ENCODE measurements around the gene POLDIP3. TPM values are rescaled to one million over a fixed set of nuclear protein-coding genes. Genes with fewer than 3 reads are reported as not detected.

Gene POLDIP3
- total RNA-seq, 1 experiment from 2014 or later = 67.6 TPM

- ChIA-PET RAD21 (ENCODE audit: low non-redundant PET in 1 of 2, low total read pairs in 2 of 2, uncharacterized antibody in 2 of 2, unreplicated experiment in 2 of 2) (no interaction called here), POLR2A (no interaction called here), CTCF (no interaction called here)
- intact Hi-C loops (cut with micrococcal nuclease) = no loop called here
- Histone ChIP-seq H3K4me1 (ENCODE audit: control insufficient read depth in 1 of 2, insufficient read depth in 2 of 2, low read length in 2 of 2) (peaks cover 30 to 51% of the 10 kb centered on the region in 2 experiments), H3K27me3 (ENCODE audit: insufficient read depth, low read length) (no peaks in the 10 kb centered on the region), H3K9me3 (ENCODE audit: control insufficient read depth in 1 of 2, insufficient read depth in 1 of 2, low read depth in 1 of 2, low read length in 2 of 2) (no peaks in the 10 kb centered on the region), H3K79me2 (ENCODE audit: insufficient read depth, low read length) (peaks cover 82% of the 10 kb centered on the region), H3K9ac (ENCODE audit: low read length) (no peak overlapping the region; the same call in 1 of the 2 replicates), H3K9me2 (ENCODE audit: insufficient read depth) (no peaks in the 10 kb centered on the region), H2AFZ (ENCODE audit: low read depth, low read length, poor library complexity, severe bottlenecking) (no peak overlapping the region), H3K4me3 (replicated peaks in 1 of 2; ENCODE audit: low read depth in 1 of 2, low read length in 2 of 2) (no peak overlapping the region), H3K27ac (ENCODE audit: low read depth, low read length) (no peak overlapping the region), H4K20me1 (ENCODE audit: insufficient read depth) (peaks cover 8% of the 10 kb centered on the region; the same call in 1 of the 2 replicates), H3K4me2 (ENCODE audit: low read length) (no peak overlapping the region), H3K36me3 (ENCODE audit: control insufficient read depth in 1 of 2, insufficient read depth in 2 of 2, low read length in 2 of 2) (peaks cover 5 to 28% of the 10 kb centered on the region in 2 experiments; a peak in 2 of 4 replicates)
- BruUV-seq (replicated peaks) = no TSS peak
- ATAC-seq = no peak
- DNase-seq (ENCODE audit: low read depth, low spot score) = no peak
- TF ChIP-seq EGR1 (IDR thresholded peaks at IDR 0.05; ENCODE audit: low read depth) (no peak), EZH2 (IDR thresholded peaks at IDR 0.05) (no peak), FOSL1 (IDR thresholded peaks at IDR 0.05; ENCODE audit: low read depth) (no peak), ZFX (IDR thresholded peaks at IDR 0.05) (no peak), MAX (IDR thresholded peaks at IDR 0.05) (no peak)
Measured at GRCh38 chr22:42611051-42611450, 3.6 kb downstream of the POLDIP3 start.

GRCh38 chr22:42610186-42610585 is 4.5 kb downstream of the POLDIP3 start:
- H3K4me2 ChIP-seq (ENCODE audit: low read length) = no peak overlapping the region
- peaks cover 5 to 35% of the 10 kb centered on the region in 2 experiments; a peak in 2 of 4 replicates for H3K36me3 ChIP-seq (ENCODE audit: control insufficient read depth in 1 of 2, insufficient read depth in 2 of 2, low read length in 2 of 2)
- H3K27me3 ChIP-seq (ENCODE audit: insufficient read depth, low read length) = no peaks in the 10 kb centered on the region
- ATAC-seq = no peak
- DNase-seq (ENCODE audit: low read depth, low spot score) = no peak
- no peak overlapping the region for H2AFZ ChIP-seq (ENCODE audit: low read depth, low read length, poor library complexity, severe bottlenecking)
- peaks cover 91% of the 10 kb centered on the region for H3K79me2 ChIP-seq (ENCODE audit: insufficient read depth, low read length)
- ChIA-PET RAD21 (ENCODE audit: low non-redundant PET in 1 of 2, low total read pairs in 2 of 2, uncharacterized antibody in 2 of 2, unreplicated experiment in 2 of 2) (no interaction called here), POLR2A (no interaction called here), CTCF (no interaction called here)
- TF ChIP-seq YY1 (IDR thresholded peaks at IDR 0.05; ENCODE audit: extremely low read depth, insufficient replicate concordance, low read depth, low read length) (no peak), ZFX (IDR thresholded peaks at IDR 0.05) (no peak), POLR2AphosphoS5 (IDR thresholded peaks at IDR 0.05; ENCODE audit: low read depth, low read length) (no peak), MAX (IDR thresholded peaks at IDR 0.05) (no peak), ATF3 (IDR thresholded peaks at IDR 0.05) (no peak), RAD21 (IDR thresholded peaks at IDR 0.05; ENCODE audit: low read depth) (no peak), EZH2phosphoT487 (IDR thresholded peaks at IDR 0.05; ENCODE audit: borderline replicate concordance) (no peak), ZNF274 (IDR thresholded peaks at IDR 0.05; ENCODE audit: low read depth, low read length) (no peak)
- intact Hi-C loops (cut with micrococcal nuclease) = no loop called here
- no peaks in the 10 kb centered on the region for H3K9me2 ChIP-seq (ENCODE audit: insufficient read depth)
- no peak overlapping the region for H3K4me3 ChIP-seq (replicated peaks in 1 of 2; ENCODE audit: low read depth in 1 of 2, low read length in 2 of 2)
- BruUV-seq (replicated peaks) = no TSS peak
- H3K9me3 ChIP-seq (ENCODE audit: control insufficient read depth in 1 of 2, insufficient read depth in 1 of 2, low read depth in 1 of 2, low read length in 2 of 2) = no peaks in the 10 kb centered on the region
- H3K9ac ChIP-seq (ENCODE audit: low read length) = no peak overlapping the region
- peaks cover 25 to 43% of the 10 kb centered on the region in 2 experiments for H3K4me1 ChIP-seq (ENCODE audit: control insufficient read depth in 1 of 2, insufficient read depth in 2 of 2, low read length in 2 of 2)
- H4K20me1 ChIP-seq (ENCODE audit: insufficient read depth) = peaks cover 12% of the 10 kb centered on the region; the same call in 1 of the 2 replicates
- H3K27ac ChIP-seq (ENCODE audit: low read depth, low read length) = no peak overlapping the region
